Frontal cortex (tissue), 1 donor: ENCODE results near the gene CASKIN2. TPM values are rescaled to one million over a fixed set of nuclear protein-coding genes. Genes with fewer than 3 reads are reported as not detected.

Experiments
- total RNA-seq: library from RNA; depleted of rRNA; stranded (reverse); fragments of >200 nt; gene quantifications from one replicate; pipeline ENCODE4 v1.2.3, GENCODE V29; 2014

Gene CASKIN2
- total RNA-seq, 1 donor from 2014 or later: 6.1 TPM

Other genes with a start within 250 kb of the CASKIN2 start
- 8.2 TPM for gene MIF4GD, start 244.3 kb downstream of the CASKIN2 start, total RNA-seq
- gene SLC25A19, start 226.1 kb downstream of the CASKIN2 start, total RNA-seq: 6.9 TPM
- 159 TPM for gene GRB2, start 109.9 kb downstream of the CASKIN2 start, total RNA-seq
- 18.8 TPM for gene TMEM94, start 58.9 kb downstream of the CASKIN2 start, total RNA-seq
- 11.4 TPM for gene TSEN54, start 991 bp upstream of the CASKIN2 start, total RNA-seq
- gene LLGL2, start 10.2 kb upstream of the CASKIN2 start, total RNA-seq: 0.82 TPM
- gene MYO15B, start 72.3 kb upstream of the CASKIN2 start, total RNA-seq: 19.6 TPM
- gene SMIM5, start 117.9 kb upstream of the CASKIN2 start, total RNA-seq: under 0.01 TPM
- 6.1 TPM for gene RECQL5, start 151.6 kb upstream of the CASKIN2 start, total RNA-seq
- 39.9 TPM for gene SAP30BP, start 151.8 kb upstream of the CASKIN2 start, total RNA-seq
- gene ITGB4, start 205.9 kb upstream of the CASKIN2 start, total RNA-seq: 1.2 TPM
- gene GALK1, start 249.7 kb upstream of the CASKIN2 start, total RNA-seq: 13.5 TPM